Measurements from ENCODE around the gene LRRC4B. TPM values are rescaled to one million over a fixed set of nuclear protein-coding genes. Genes with fewer than 3 reads are reported as not detected.

The LRRC4B gene
- total and polyA plus RNA-seq, 2 of the 4 experiments (the other 2 are of a cell fraction) = 0.03 TPM; not detected in 1

- Histone ChIP-seq H4K91ac (ENCODE audit: insufficient read depth, low read depth, low read length) (no peak overlapping the region), H3K4ac (ENCODE audit: low read depth, low read length) (no peak overlapping the region), H3K23ac (ENCODE audit: low read depth, low read length) (no peak overlapping the region), H3K27ac (ENCODE audit: insufficient read depth, low read length) (no peak overlapping the region), H3K56ac (ENCODE audit: extremely low read depth, insufficient read depth, low read length) (no peak overlapping the region), H3K4me2 (ENCODE audit: low read depth, low read length) (no peak overlapping the region), H2BK120ac (ENCODE audit: low read depth, low read length) (no peak overlapping the region), H4K5ac (ENCODE audit: low read depth, low read length) (no peak overlapping the region), H2AK9ac (replicated peaks; ENCODE audit: low read depth, low read length, poor library complexity) (no peak overlapping the region), H2AK5ac (ENCODE audit: low read depth, low read length) (no peak overlapping the region), H3K4me1 (ENCODE audit: control insufficient read depth, insufficient read depth, low read length) (no peaks in the 10 kb centered on the region), H3K4me3 (ENCODE audit: insufficient read depth, low read depth, low read length) (no peak overlapping the region), H3K27me3 (ENCODE audit: control insufficient read depth, insufficient read depth, low read length) (peaks cover 34% of the 10 kb centered on the region), H3K14ac (replicated peaks; ENCODE audit: low read depth, low read length) (no peak overlapping the region), H2BK20ac (ENCODE audit: low read depth, low read length) (no peak overlapping the region), H3K36me3 (ENCODE audit: control insufficient read depth, insufficient read depth, low read length) (no peaks in the 10 kb centered on the region), H2AFZ (replicated peaks; ENCODE audit: low read length, poor library complexity) (no peak overlapping the region), H3K9me3 (ENCODE audit: control insufficient read depth, insufficient read depth, low read length) (no peaks in the 10 kb centered on the region), H3K9ac (ENCODE audit: low read depth, low read length) (no peak overlapping the region), H2BK5ac (ENCODE audit: low read depth, low read length, poor library complexity, severe bottlenecking) (no peak overlapping the region), H4K20me1 (ENCODE audit: insufficient read depth, low read length) (no peaks in the 10 kb centered on the region), H3K18ac (ENCODE audit: low read depth, low read length) (no peak overlapping the region), H3K9me1 (ENCODE audit: insufficient read depth, low read length) (no peaks in the 10 kb centered on the region), H2BK15ac (ENCODE audit: low read depth, low read length) (no peak overlapping the region), H4K8ac (ENCODE audit: low read depth in 2 of 2, low read length in 2 of 2) (no peak overlapping the region), H3K79me1 (ENCODE audit: low read depth in 1 of 2, low read length in 2 of 2) (no peaks in the 10 kb centered on the region)
- BruUV-seq (replicated peaks) = no TSS peak
- ATAC-seq (ENCODE audit: low read depth) (no peak), DNase-seq (no peak)
- in situ Hi-C loops (cut with MboI; ENCODE audit: low sequenced_read_pairs) = no loop called here
- 70% methylated on average over 10 of the region's 19 CpGs; no CpG with 5 or more reads in 1 of the 2 experiments for WGBS, 2 experiments (ENCODE audit: extremely low coverage in 2 of 2, insufficient read length in 1 of 2)
- no peak for TF ChIP-seq POLR2A (IDR thresholded peaks at IDR 0.05; ENCODE audit: low read depth, low read length)
- no peak for TF ChIP-seq NFE2L2 (IDR thresholded peaks at IDR 0.05; ENCODE audit: low read depth, low read length)
- no peak for TF ChIP-seq MAFK (IDR thresholded peaks at IDR 0.05; ENCODE audit: low read depth, low read length)
- TF ChIP-seq RAD21 (IDR thresholded peaks at IDR 0.05; ENCODE audit: low read length) = no peak
- no peak for TF ChIP-seq RFX5 (IDR thresholded peaks at IDR 0.05; ENCODE audit: low read depth, low read length)
- TF ChIP-seq FOS (IDR thresholded peaks at IDR 0.05; ENCODE audit: low read depth, low read length) = no peak
- TF ChIP-seq MXI1 (IDR thresholded peaks at IDR 0.05; ENCODE audit: borderline replicate concordance, low read depth, low read length) = no peak
- TF ChIP-seq MAZ (IDR thresholded peaks at IDR 0.05; ENCODE audit: borderline replicate concordance, low read depth, low read length) = no peak
- TF ChIP-seq SMC3 (IDR thresholded peaks at IDR 0.05; ENCODE audit: low read depth, low read length) = no peak
- TF ChIP-seq RCOR1 (IDR thresholded peaks at IDR 0.05; ENCODE audit: insufficient replicate concordance, low read length) = no peak
- TF ChIP-seq BHLHE40 (IDR thresholded peaks at IDR 0.05; ENCODE audit: low read depth, low read length) = no peak
- TF ChIP-seq CHD1 (IDR thresholded peaks at IDR 0.05; ENCODE audit: low read depth, low read length) = no peak
- no peak for TF ChIP-seq ELK1 (IDR thresholded peaks at IDR 0.05; ENCODE audit: borderline replicate concordance, low read depth, low read length)
- no peak for TF ChIP-seq USF2 (IDR thresholded peaks at IDR 0.05; ENCODE audit: low read depth, low read length)
- TF ChIP-seq CEBPB (IDR thresholded peaks at IDR 0.05; ENCODE audit: low read depth, low read length) = no peak
- TF ChIP-seq CTCF (conservative IDR thresholded peaks at IDR 0.05; ENCODE audit: low read depth, low read length) = no peak
- ChIA-PET POLR2A (ENCODE audit: unreplicated experiment) (no interaction called here), CTCF (interaction anchor here (1.1 kb wide), 1 partner anchor 14 kb away, joined by 3 read pairs; no protein-coding TSS in a partner anchor)
- dilution Hi-C loops (cut with HindIII; ENCODE audit: low sequenced_read_pairs, unreplicated experiment) = no loop called here
- intact Hi-C loops (cut with micrococcal nuclease) = no loop called here
These were observed 1.8 kb upstream of the LRRC4B start for GRCh38 chr19:50569938-50570540.

Data from IMR-90 (cell line).